ENCODE results near the gene DEFB132.

GRCh38 chr20:271528-271927 is 14.0 kb downstream of the DEFB132 start:
- TF ChIP-seq CTCF (IDR thresholded peaks at IDR 0.05; ENCODE audit: low read depth, low read length, missing input control) = no peak
- no peak for TF ChIP-seq RXRA (IDR thresholded peaks at IDR 0.05)
- TF ChIP-seq JUND (IDR thresholded peaks at IDR 0.05) = no peak
